HG03558 (cell line): ENCODE measurements around the gene TNFRSF8.
"Not testable (repeated sequence)": the region's sequence is repeated elsewhere in the genome, so short reads cannot be mapped to it uniquely, and the experiment has no call there.

Experiments
- ATAC-seq: cut with Tn5 transposase; IDR thresholded peaks from one replicate; pipeline ENCODE4 v1.9.1; 2021; ENCODE audit warnings: moderate number of reproducible peaks; ENCODE audit not compliant: unreplicated experiment; ENCODE audit errors: extremely low read depth

Gene TNFRSF8

DNA sequence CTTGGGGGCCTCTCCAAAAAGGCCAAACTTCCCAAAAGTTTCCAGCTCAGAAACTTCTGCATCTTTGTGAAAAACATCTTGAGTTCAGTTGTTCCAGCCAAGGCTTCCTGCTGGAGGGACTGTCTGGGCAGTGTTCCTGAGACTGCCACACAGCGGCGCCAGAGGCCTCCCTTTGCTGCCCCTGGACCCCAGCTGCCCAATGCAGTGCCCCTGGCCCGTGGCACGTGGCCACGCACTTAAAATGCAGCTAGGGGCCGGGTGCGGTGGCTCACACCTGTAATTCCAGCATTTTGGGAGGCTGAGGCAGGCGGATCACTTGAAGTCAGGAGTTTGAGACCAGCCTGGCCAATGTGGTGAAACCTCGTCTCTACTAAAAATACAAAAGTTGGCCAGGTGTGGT is 43.8 kb downstream of the TNFRSF8 start:
- ATAC-seq: not testable (repeated sequence)

GRCh38 chr1:12107718-12108117 is 44.6 kb downstream of the TNFRSF8 start:
- no peak for ATAC-seq

GRCh38 chr1:12109901-12110300 is 46.8 kb downstream of the TNFRSF8 start:
- ATAC-seq: no peak

GRCh38 chr1:12111741-12112140 is 48.6 kb downstream of the TNFRSF8 start:
- no peak for ATAC-seq

DNA sequence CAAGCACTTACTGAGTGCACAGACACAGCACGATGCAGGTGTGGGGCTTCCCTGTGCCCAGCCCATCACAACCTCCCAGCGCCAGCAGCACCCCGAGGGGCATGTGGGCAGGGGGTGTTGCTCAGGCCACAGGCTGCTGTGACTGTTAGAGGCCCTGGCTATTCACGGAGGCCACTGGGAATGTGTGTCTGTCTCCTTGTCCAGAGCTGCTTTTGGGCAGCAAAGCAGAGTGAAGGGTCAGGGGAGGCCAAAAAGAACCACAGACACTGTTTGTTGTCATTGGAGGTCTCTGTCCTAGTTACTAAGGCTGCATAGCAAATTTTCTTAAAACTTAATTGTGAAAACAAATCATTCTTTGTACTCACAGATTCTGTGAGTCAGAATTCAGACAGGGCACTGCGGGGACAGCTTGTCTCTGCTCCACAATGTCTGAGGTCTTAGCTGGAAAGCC is 49.6 kb downstream of the TNFRSF8 start:
- ATAC-seq: no peak

- ATAC-seq: no peak
These were observed 50.6 kb downstream of the TNFRSF8 start for GRCh38 chr1:12113433-12114339.

GRCh38 chr1:12114340-12114683 is 51.2 kb downstream of the TNFRSF8 start:
- no peak for ATAC-seq

DNA sequence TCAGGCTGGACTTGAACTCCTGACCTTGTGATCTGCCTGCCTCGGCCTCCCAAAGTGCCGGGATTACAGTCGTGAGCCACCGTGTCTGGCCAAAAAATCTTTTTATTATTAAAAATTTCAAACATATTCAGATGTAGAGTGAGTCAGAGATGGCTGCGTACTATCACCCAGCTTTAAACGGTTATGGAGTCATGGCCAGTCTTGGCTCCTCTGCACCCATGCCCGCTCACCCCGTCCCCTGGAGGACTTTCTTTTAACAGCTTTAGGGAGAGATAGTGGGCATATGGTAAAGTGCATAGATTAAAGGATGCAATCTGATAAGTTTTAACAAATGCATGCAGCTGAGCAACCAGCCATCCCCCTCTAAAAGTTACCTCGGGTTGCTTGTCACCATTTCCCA is 51.8 kb downstream of the TNFRSF8 start:
- no peak for ATAC-seq

DNA sequence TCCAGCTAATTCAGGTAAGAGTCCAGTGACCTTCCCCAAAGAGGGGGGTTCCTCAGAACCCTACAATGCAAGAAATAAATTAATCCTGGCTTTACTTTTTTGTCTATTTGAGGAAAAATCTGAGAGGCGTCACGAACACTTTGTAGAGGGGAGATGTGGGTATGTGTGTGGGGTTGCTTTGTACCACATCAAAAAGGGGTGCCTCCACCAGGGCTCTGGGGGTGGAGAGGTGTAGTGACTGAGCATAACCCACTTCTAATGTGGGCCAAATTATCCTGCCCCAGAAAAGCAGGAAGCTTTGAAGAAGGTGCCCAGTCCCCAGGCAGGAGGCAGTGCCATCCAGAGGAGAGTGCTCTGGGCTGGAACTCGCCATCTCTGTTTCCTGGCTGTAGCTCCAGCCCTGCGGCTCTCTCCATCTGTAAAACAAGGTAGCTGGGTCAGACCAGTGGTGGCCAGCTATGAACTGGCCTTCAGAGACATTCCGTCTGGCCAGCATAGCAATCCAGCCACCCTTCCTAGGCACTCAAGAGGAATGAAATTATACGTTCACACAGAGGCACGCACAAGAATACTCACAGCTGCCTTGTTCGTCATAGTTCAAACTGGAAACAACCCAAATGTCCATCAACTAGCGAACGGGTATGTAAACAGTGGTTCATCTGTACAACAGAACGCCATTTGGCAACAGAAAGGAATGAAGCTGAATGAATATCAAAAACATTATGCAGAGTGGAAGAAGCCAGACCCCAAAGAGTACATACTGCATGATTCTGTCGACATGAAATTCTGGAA is 58.3 kb downstream of the TNFRSF8 start:
- ATAC-seq: no peak

GRCh38 chr1:12123172-12123571 is 60.1 kb downstream of the TNFRSF8 start:
- ATAC-seq: no peak

DNA sequence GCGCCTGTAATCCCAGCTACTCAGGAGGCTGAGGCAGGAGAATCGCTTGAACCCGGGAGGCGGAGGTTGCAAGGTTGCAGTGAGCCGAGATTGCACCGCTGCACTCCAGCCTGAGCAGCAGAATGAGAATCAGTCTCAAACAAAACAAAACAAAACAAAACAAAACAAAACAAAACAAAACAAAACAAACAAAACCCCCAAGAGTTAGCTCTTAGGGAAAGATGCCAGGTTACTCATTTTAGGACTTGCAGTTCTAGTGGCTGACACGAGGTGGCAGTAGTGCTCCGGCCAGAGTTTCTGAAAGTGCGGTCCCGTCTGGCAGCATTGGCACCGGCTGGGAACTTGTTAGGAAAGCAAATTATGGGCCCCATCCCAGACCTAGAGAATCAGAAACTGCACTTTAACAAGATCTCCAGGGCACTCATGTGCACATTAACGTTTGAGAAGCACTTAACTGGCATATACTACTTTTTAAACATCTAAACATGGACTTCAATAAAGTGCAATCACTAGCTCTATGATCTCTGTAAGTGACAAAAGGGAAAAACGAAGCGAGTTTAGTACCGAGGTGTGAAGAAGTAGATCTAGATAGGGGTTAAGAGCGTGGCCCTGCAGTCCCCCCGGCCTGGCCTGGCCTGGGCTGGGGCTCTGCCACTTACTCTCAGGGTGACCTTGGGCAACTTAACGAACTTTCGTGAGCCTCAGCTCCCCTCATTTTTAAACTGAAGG is 61.8 kb downstream of the TNFRSF8 start:
- no peak for ATAC-seq

DNA sequence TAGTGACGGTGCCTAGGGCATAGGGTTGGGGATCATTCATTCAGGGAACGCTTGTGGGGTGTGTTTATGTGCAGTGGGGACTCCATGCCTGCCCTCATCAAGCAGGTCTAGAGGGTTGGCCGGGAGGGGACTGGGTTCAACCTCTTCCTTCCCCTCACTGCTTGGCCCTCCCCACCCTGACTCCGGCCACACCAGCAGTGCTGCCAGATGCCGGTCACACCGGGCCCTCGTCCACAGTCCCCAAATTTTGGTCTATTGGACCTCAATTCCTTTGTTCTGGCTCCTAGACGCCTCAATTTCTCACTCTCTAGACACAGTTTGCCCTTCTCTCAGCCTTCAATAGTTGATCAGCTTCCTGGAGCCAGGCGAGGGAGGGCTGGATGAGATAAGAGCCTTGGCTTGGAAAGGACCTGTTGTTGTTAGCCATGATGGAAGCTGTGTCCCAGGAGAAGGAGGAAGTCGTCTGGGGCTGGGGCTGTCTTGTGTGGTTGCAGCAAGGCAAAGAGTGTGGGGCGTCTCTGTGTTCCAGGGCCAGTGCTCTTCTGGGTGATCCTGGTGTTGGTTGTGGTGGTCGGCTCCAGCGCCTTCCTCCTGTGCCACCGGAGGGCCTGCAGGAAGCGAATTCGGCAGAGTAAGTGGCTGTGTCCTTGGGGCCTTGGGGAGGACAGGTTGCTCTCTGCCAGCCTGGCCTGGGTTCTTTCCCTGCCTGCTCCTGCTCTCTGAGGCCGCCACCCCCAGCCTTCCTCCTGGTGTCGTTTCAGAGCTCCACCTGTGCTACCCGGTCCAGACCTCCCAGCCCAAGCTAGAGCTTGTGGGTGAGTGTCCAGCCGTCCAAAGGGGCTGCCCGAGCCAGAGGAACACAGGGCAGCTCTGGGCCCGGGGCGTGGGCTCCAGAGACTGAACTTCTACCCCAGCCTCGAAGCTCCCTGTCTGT is 62.6 kb downstream of the TNFRSF8 start:
- ATAC-seq: no peak

DNA sequence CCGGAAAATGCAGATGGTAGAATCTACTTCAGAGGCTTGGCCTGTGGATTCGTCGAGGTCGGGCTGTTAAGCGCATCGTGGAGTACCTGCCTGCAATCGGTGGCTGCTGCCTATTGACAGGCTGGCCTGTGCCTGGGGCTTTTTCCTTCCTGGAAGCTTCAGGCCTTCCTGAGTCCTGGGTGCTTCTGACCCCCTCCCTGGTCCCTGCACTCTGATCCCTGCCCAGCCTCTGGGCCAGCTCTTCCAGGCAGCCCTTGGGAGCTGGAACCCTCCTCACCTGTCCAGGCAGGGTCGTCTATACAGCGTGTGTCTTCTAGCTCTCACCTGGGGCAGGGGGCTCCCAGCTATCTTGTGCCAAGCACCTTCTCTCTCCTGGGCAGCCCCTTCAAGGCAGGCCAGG is 63.7 kb downstream of the TNFRSF8 start:
- ATAC-seq: no peak

DNA sequence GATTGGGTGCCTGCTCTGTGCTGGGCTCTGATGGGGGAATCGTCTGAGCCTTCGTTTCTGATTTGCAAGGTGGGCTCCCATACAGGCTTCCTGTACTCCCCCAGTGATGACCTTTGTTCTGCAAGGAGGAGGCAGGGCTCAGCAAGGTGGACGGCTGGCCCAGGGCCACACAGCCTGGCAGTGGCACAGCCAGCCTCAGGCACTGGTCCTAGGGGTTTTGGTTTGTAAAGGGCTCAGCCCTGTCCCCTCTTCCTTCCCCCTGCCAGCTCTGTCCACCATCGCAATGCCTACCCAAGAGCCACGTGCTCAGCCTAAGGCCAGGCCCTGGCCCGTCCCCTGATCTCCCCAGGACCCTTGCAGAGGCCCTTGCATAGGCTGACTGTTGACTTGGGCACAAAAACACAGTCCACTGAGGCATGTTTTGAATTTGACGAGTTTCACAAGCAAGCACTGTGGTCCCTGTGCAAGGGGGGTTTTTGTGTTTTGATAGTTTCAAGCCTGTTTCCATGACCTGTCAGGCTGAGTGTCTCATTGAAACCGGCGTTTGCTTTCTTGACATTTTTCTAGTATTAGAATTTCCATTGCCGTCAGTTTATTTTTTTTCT is 64.2 kb downstream of the TNFRSF8 start:
- no peak for ATAC-seq

DNA sequence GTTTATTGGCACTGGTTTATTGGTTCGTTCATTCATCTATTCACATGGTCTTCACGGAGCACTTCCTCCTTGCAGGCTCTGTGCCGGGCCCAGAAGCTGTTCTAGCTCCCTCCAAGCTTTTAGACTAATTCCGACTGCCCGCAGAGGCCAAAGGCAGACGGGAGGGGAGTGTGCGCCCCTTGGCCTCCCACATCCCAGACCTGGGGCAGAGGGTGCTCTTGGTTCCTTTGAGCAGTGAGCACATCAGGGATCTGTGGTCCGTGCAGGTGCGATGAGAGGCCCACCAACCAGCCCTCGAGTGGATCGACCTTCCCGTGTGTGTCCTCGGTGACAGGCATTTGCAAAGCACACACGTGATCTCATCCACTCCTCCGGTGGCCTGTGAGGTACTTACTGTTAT is 65.0 kb downstream of the TNFRSF8 start:
- no peak for ATAC-seq

DNA sequence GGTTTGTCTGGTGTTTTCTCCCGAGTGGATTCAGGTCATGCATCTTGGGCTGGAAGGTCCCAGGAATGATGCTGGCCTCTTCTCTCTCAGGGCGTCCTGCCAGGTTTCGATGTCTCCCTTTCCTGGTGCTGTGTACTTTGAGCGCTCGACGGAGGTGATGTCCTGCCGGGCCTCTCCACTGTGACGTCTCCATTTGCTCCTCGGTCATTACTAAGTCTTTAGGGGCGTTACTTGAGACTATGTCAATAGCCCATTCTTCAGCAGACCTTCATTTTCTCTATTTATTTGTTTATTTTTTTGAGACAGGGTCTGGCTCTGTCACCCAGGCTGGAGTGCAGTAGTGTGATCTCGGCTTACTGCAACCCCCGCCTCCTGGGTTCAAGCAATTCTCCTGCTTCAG is 66.5 kb downstream of the TNFRSF8 start:
- ATAC-seq: no peak

GRCh38 chr1:12130466-12131130 is 67.5 kb downstream of the TNFRSF8 start:
- ATAC-seq: no peak

DNA sequence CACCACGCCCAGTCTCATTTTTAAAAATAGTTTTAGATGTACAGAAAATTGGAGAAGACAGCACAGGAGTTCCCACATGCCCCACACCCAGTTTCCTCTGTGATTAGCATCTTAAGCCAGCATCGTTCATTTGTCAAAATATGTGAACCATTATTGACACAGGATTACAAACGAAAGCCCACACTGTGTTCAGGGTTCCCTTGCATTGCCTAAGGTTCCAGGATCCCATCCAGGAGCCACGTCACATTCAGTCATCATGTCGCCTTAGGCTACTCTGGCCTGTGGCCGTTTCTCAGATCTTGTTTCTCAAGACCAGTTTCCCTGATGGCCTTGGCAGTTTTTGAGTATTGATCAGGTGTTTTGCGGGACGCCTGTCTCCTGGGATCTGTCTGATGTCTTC is 69.0 kb downstream of the TNFRSF8 start:
- ATAC-seq: no peak

- ATAC-seq: no peak
These were observed 71.6 kb downstream of the TNFRSF8 start for GRCh38 chr1:12134716-12135115.
